ENCODE data around the gene SEMA3D.

The SEMA3D gene

GRCh38 chr7:84981055-84981976, 205.5 kb downstream of the SEMA3D start:
- DNase-seq = no peak

- no peak for DNase-seq
Measured at GRCh38 chr7:84975586-84976185, 211.2 kb downstream of the SEMA3D start.

GRCh38 chr7:84971360-84971759, 215.5 kb downstream of the SEMA3D start:
- DNase-seq = no peak

- no peak for DNase-seq
Measured at GRCh38 chr7:84970670-84971069, 216.2 kb downstream of the SEMA3D start.

GRCh38 chr7:84953234-84953633, 233.6 kb downstream of the SEMA3D start:
- DNase-seq = no peak

GRCh38 chr7:84950836-84951235, 236.0 kb downstream of the SEMA3D start:
- no peak for DNase-seq

GRCh38 chr7:84949501-84949900, 237.4 kb downstream of the SEMA3D start:
- DNase-seq = no peak

GRCh38 chr7:84949067-84949466, 237.8 kb downstream of the SEMA3D start:
- DNase-seq = no peak

- DNase-seq = no peak
Measured at GRCh38 chr7:84948634-84949033, 238.2 kb downstream of the SEMA3D start.

- no peak for DNase-seq
Measured at GRCh38 chr7:84946549-84946948, 240.3 kb downstream of the SEMA3D start.
